Adrenal gland (tissue), 12 donors: ENCODE results near the gene PKN2. TPM values are rescaled to one million over a fixed set of nuclear protein-coding genes. Genes with fewer than 3 reads are reported as not detected.
A peak's percentile ranks its signal among the peaks of the same experiment; 100 is the strongest.

Source experiments
- DNase-seq, 7 donors: peaks; one replicate each; pipeline ENCODE4 v3.0.0-alpha.2; 2019 to 2020
- H3K27ac ChIP-seq, 5 donors: fragments of 200-600 bp; sonication (generic) in 4 of 5; 1 replicate in 3 of 5; 2 replicates in 2 of 5; pipeline versions ENCODE4 v1.5.1 to v1.8.0; 2016 to 2020; ENCODE audit warnings: mild to moderate bottlenecking in 1 of 5
- H3K27me3 ChIP-seq: fragments of 200-600 bp; 2 replicates; pipeline ENCODE4 v1.8.0; 2021
- H3K36me3 ChIP-seq, 2 donors: fragments of 200-600 bp; replicated peaks in 1 of 2; 1 replicate in 1 of 2; 2 replicates in 1 of 2; pipeline versions ENCODE4 v1.5.1 to v1.8.0; 2018 to 2022
- H3K4me1 ChIP-seq, 2 donors: fragments of 200-600 bp; replicated peaks in 1 of 2; 1 replicate in 1 of 2; 2 replicates in 1 of 2; pipeline versions ENCODE4 v1.5.1 to v1.8.0; 2018 to 2021
- H3K4me3 ChIP-seq, 4 donors: fragments of 200-600 bp; sonication (generic) in 3 of 4; one replicate each; pipeline ENCODE4 v1.5.1; 2016 to 2018
- H3K9me3 ChIP-seq, 3 donors: fragments of 200-600 bp; sonication (generic) in 1 of 3; replicated peaks in 1 of 3; 1 replicate in 2 of 3; 2 replicates in 1 of 3; pipeline versions ENCODE4 v1.5.1 to v1.8.0; 2016 to 2021
- POLR2A ChIP-seq, 2 donors: fragments of 450-650 bp; IDR thresholded peaks; one replicate each; pipeline ENCODE4 v1.6.1; 2017; ENCODE audit warnings: antibody characterized with exemption in 2 of 2, mild to moderate bottlenecking in 2 of 2, moderate library complexity in 1 of 2
- WGBS, 4 donors: extraction: QIAGEN DNeasy Blood & Tissue Kit in 2 of 4; methylation state at CpG; one replicate each; pipeline versions ENCODE4 v1.1.5 to v1.1.7; 2013 to 2017; 5-methylcytosine and 5-hydroxymethylcytosine counted together
- intact Hi-C, 2 donors: fragments of 100-400 bp; cut with DNase I; formaldehyde crosslinking; loops; one replicate each; pipeline versions ENCODE4 v1.14.1 to v1.15.0; 2022 to 2023
- polyA plus RNA-seq, 3 donors: library from polyadenylated mRNA; stranded (reverse); fragments of 200-250 nt in 2 of 3; fragments of 350-450 nt in 1 of 3; fragmentation: Illumina TruSeq in 1 of 3; extraction: RNeasy Lipid Tissue Mini Kit (QIAGEN cat#74804) in 1 of 3; gene quantifications; one replicate each; pipeline ENCODE4 v1.2.3, GENCODE V29; 2013 to 2014
- total RNA-seq, 9 donors: library from RNA; depleted of rRNA in 4 of 9; stranded (reverse); fragments of >200 nt in 4 of 9; fragments of 120-200 nt in 1 of 9; fragmentation: NEBNext Ultra II Directional in 1 of 9; extraction: Animal tissue kit (Norgen Biotek cat#: 25700) in 1 of 9; gene quantifications; one replicate each; pipeline versions ENCODE4 v1.1.0 to v1.2.4, GENCODE V29; 2013 to 2023
- TF ChIP-seq, protein P1 (sequence below), 6 experiments: fragments of 450-650 bp in 4 of 6; fragments of 200-600 bp in 2 of 6; sonication (generic) in 1 of 6; IDR thresholded peaks; 1 replicate in 5 of 6; 2 replicates in 1 of 6; pipeline versions ENCODE4 v1.5.1 to v1.8.0; 2016 to 2021; ENCODE audit warnings: antibody characterized with exemption in 6 of 6, mild to moderate bottlenecking in 2 of 6, moderate library complexity in 1 of 6
- donor health status: healthy with polysubstance abuse.
- donor health status: Bipolar disorder and iron deficiency.
- donor health status: DM: yes; HTN: yes; CAD: no.
- donor health status: DM: no; HTN: no; CAD: no.
- donor health status: DM: no; HTN: no; CAD: no.
- donor health status: DM: yes; HTN: yes; CAD: no.

PKN2 gene
- total and polyA plus RNA-seq, 12 donors, result 10.9 to 49.4 (median 33.6) TPM

DNA sequence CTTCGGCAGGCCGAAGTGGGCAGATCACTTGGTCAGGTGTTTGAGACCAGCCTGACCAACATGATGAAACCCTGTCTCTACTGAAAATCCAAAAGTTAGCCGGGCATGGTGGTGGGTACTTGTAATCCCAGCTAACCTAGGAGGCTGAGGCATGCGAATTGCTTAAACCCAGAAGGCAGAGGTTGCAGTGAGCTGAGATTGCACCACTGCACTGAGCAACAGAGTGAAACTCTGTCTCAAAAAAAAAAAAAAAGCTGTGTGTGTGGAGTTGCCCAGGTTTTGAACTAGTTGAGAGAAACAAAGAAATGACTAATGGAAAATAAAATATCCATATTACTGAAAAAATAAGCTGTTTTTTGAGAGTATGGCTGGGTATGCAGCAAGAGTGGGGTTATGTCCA, 107.1 kb downstream of the PKN2 start:
- TF ChIP-seq POLR2A (IDR thresholded peaks at IDR 0.05), result no peak
- TF ChIP-seq, protein P1, sequence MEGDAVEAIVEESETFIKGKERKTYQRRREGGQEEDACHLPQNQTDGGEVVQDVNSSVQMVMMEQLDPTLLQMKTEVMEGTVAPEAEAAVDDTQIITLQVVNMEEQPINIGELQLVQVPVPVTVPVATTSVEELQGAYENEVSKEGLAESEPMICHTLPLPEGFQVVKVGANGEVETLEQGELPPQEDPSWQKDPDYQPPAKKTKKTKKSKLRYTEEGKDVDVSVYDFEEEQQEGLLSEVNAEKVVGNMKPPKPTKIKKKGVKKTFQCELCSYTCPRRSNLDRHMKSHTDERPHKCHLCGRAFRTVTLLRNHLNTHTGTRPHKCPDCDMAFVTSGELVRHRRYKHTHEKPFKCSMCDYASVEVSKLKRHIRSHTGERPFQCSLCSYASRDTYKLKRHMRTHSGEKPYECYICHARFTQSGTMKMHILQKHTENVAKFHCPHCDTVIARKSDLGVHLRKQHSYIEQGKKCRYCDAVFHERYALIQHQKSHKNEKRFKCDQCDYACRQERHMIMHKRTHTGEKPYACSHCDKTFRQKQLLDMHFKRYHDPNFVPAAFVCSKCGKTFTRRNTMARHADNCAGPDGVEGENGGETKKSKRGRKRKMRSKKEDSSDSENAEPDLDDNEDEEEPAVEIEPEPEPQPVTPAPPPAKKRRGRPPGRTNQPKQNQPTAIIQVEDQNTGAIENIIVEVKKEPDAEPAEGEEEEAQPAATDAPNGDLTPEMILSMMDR (IDR thresholded peaks at IDR 0.05), result no peak
- H3K9me3 ChIP-seq, result no peaks in the 10 kb centered on the region
- H3K4me3 ChIP-seq, result no peak overlapping the region
- H3K27me3 ChIP-seq, result no peaks in the 10 kb centered on the region
- WGBS, 4 donors, result 94 to 98% (median 97%) methylated on average over 3 to 4 of the region's 4 CpGs
- peaks cover 0 to 4% of the 10 kb centered on the region in 2 donors for H3K36me3 ChIP-seq
- no peak for DNase-seq
- H3K4me1 ChIP-seq, result no peaks in the 10 kb centered on the region
- intact Hi-C loops, result no loop called here
- no peak overlapping the region for H3K27ac ChIP-seq

DNA sequence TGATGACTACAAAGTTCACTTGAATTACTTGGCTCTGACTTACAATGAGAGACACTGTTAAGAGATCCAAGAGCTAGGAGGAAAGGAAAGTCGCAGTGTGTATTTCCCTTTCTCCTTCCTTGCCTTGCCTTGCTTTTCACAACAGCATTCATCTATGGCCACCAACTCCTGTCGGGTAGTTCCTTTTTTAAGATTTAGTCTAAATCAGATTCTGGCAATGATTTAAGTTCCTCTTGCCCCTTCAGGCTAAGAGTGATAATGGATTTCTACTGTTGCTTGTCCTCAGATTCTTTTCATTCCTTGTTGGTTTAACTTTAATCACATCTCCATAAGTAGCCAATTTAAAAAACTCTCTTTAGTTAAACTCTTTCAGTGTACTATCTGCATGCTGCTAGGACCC, 115.4 kb downstream of the PKN2 start:
- WGBS, 4 donors, result 62 to 83% (median 75%) methylated on average over 2 of the region's 2 CpGs

DNA sequence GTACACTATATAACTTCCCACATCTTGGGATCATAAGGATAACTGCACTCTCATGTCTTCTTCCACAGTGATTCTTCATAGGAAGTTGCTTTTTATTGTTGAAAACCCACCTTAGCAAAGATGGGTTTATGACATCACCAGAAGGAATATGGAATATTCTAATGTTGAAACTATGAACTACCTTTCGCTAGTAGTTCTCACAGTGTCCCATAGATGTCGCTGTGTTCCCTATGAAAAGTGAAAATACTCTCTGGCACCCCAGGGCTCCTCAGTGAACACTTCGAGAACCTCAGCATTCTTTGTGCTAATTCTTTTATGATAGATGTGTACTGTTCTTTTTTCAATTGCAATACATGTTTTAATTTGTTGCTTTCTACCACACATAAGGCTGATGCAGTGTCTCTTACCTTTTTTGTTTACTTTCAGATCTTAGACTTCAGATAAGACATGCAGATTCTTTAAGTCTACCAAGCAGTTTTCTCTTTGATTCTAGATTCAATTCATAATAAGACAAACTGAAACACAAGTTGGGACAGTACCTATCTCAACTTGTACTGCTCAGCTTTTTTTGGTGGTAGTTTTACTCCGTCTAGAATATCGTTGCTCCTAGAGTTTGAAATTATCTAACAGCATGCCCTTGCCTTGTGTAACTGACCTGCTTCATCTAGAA, 116.4 kb downstream of the PKN2 start:
- TF ChIP-seq, protein P1 (IDR thresholded peaks at IDR 0.05), result peak; percentile 24 to 61 (median 50)
- TF ChIP-seq POLR2A (IDR thresholded peaks at IDR 0.05), result no peak
- Histone ChIP-seq H3K36me3 (peaks cover 0 to 1% of the 10 kb centered on the region in 2 donors), H3K4me3 (no peak overlapping the region), H3K27me3 (no peaks in the 10 kb centered on the region), H3K9me3 (no peaks in the 10 kb centered on the region), H3K27ac (no peak overlapping the region), H3K4me1 (no peaks in the 10 kb centered on the region)
- 84 to 93% (median 86%) methylated on average over 5 of the region's 5 CpGs for WGBS, 4 donors
- intact Hi-C loops, result no loop called here
- peak in 3 of 7 donors; percentile 11 to 54 (median 49) for DNase-seq

More for the DNA sequence above, 115.4 kb downstream of the PKN2 start:
- no peak for DNase-seq
- H3K4me3 ChIP-seq, result no peak overlapping the region
- no peaks in the 10 kb centered on the region for H3K4me1 ChIP-seq
- intact Hi-C loops, result no loop called here
- H3K36me3 ChIP-seq, result no peaks in the 10 kb centered on the region
- no peak overlapping the region for H3K27ac ChIP-seq
- TF ChIP-seq, protein P1 (IDR thresholded peaks at IDR 0.05), result no peak
- TF ChIP-seq POLR2A (IDR thresholded peaks at IDR 0.05), result no peak
- H3K9me3 ChIP-seq, result no peaks in the 10 kb centered on the region
- no peaks in the 10 kb centered on the region for H3K27me3 ChIP-seq

DNA sequence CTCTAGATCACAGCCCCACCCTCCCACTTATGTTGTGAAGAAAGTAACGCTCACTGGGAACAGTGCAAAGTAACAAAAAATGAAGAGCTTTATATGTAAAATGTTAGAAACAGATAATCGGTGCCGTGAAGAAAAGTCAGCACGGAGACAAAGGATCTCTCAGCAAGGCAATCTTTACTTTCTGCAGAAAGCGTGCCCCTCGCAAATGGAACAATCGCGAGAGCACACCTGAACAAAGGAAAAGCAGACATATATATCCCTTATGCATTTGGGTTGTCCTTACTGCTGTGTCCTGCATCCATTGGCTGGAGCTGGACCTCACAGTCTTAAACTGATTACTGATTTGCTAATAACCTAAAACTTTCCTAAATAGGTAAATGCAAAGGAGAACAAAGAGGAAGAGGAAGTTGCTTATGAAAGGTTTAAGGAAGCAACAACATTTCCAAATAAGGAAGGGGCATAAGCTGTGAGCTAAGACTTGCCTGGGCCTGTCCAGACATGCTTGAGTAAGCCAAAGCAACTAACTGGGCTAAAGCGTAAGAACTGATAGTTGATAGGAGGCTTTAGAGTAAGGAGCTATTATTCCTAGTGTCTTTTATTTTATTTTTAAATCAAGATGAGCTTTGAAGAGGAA, 117.6 kb downstream of the PKN2 start:
- intact Hi-C loops, result no loop called here
- no peak for TF ChIP-seq POLR2A (IDR thresholded peaks at IDR 0.05)
- TF ChIP-seq, protein P1 (IDR thresholded peaks at IDR 0.05), result no peak
- H3K4me1 ChIP-seq, result no peaks in the 10 kb centered on the region
- no peaks in the 10 kb centered on the region for H3K9me3 ChIP-seq
- H3K27ac ChIP-seq, result no peak overlapping the region
- no peak for DNase-seq
- H3K4me3 ChIP-seq, result no peak overlapping the region
- 94 to 99% (median 96%) methylated on average over 9 of the region's 9 CpGs for WGBS, 4 donors
- H3K27me3 ChIP-seq, result no peaks in the 10 kb centered on the region
- peaks cover 0 to 13% of the 10 kb centered on the region in 2 donors for H3K36me3 ChIP-seq
